Gastroesophageal sphincter (tissue), 3 donors: ENCODE data around the gene ZCCHC17.

Experiments used
- POLR2A ChIP-seq, 2 donors: fragments of 450-650 bp; IDR thresholded peaks; one replicate each; pipeline ENCODE4 v1.6.1; 2017; ENCODE audit warnings: antibody characterized with exemption in 2 of 2, mild to moderate bottlenecking in 2 of 2, moderate library complexity in 1 of 2
- POLR2AphosphoS5 ChIP-seq: sonication (generic); formaldehyde crosslinking; IDR thresholded peaks from one replicate; pipeline ENCODE4 v1.6.1; 2017; ENCODE audit warnings: antibody characterized with exemption
- TF ChIP-seq, protein P1 (sequence below), 4 experiments: fragments of 200-600 bp in 2 of 4; fragments of 450-650 bp in 2 of 4; sonication (generic) in 1 of 4; IDR thresholded peaks; one replicate each; pipeline ENCODE4 v1.5.1; 2017 to 2019; ENCODE audit warnings: antibody characterized with exemption in 4 of 4, mild to moderate bottlenecking in 2 of 4, moderate library complexity in 2 of 4

DNA sequence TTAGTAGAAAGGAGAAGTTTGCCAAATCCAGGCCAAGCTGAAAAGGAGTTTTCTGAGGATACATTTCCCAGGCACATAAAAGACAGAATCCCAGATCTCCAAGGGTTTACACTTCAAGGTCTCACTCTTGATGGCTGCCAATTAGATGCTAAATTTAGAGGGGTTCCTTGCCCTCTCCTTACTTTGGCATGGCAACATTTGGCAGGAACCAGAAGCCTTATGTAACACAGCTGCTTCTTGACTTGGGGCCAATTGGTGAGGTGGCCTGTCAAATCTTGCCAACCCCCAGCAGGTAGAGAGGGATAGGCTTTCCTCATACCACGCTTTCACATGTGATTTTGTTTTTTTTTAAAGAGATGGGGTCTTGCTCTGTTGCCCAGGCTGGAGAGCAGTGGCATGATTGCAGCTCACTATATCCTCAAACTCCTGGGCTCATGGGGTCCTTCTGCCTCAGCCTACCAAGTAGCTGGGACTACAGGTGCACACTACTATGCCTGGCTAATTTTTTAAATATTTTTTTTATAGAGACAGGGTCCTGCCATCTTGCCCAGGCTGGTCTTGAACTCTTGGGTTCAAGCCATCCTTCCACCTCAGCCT, 31.9 kb upstream of the ZCCHC17 start:
- TF ChIP-seq, protein P1, sequence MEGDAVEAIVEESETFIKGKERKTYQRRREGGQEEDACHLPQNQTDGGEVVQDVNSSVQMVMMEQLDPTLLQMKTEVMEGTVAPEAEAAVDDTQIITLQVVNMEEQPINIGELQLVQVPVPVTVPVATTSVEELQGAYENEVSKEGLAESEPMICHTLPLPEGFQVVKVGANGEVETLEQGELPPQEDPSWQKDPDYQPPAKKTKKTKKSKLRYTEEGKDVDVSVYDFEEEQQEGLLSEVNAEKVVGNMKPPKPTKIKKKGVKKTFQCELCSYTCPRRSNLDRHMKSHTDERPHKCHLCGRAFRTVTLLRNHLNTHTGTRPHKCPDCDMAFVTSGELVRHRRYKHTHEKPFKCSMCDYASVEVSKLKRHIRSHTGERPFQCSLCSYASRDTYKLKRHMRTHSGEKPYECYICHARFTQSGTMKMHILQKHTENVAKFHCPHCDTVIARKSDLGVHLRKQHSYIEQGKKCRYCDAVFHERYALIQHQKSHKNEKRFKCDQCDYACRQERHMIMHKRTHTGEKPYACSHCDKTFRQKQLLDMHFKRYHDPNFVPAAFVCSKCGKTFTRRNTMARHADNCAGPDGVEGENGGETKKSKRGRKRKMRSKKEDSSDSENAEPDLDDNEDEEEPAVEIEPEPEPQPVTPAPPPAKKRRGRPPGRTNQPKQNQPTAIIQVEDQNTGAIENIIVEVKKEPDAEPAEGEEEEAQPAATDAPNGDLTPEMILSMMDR (IDR thresholded peaks at IDR 0.05): no peak
- TF ChIP-seq POLR2AphosphoS5 (no peak), POLR2A (IDR thresholded peaks at IDR 0.05) (no peak)
